NCI-H82 treated with DMSO at 0.1 percent for 48 hours (cell line): ENCODE data around the gene INCA1.
A peak's percentile ranks its signal among the peaks of the same experiment; 100 is the strongest.

Experiments
- DNase-seq: peaks from one replicate; lab custom pipeline; 2025; ENCODE audit not compliant: unreplicated experiment; lab: John Stamatoyannopoulos, UW

The INCA1 gene

GRCh38 chr17:4949321-4950074, 47.8 kb downstream of the INCA1 start:
- DNase-seq = peak; percentile 44

GRCh38 chr17:4948931-4949320, 48.4 kb downstream of the INCA1 start:
- peak; percentile 83 for DNase-seq

DNA sequence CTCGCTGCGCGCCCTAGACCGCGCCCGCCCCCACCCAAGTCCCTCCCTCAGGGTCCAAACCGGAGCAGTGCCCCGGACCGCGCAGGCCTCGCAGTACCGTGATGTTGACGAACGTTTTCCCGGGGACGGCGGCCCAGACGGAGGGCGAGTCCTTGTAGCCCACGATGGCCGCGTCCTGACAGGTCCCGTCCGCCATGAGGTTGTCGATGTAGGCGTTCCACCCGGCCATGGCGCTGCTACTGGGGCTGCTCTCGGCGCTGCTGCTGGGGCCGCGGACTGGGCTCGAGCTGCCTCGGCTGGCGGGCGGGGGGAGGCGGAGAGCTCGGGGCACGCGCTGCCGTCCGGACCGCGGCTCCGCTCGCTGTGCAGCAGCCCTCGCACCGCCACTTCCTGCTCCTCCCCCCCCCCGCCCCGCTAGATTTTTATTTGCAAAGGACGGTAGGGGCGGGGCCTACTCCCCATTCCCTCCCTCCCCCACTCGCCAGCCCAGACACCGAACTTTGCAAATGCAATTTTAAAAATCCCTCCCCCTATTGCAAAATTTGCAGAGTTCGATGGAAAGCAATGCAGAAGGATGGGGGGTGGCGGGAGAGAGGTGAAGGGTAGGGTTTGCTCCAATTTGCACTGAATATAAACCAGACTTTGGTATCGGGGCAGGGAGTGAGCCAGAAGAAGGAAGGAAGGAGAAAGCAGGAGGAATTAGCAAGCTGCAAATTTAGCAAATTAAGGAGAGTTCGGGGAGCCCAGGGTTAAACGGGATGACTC, 49.0 kb downstream of the INCA1 start, which contains the start of gene PFN1:
Gene PFN1 (minus strand): TSS at position 365 of the 765 bp plus-strand sequence. CDS start 136 bp downstream, at position 229.
- DNase-seq = peak; percentile 81

DNA sequence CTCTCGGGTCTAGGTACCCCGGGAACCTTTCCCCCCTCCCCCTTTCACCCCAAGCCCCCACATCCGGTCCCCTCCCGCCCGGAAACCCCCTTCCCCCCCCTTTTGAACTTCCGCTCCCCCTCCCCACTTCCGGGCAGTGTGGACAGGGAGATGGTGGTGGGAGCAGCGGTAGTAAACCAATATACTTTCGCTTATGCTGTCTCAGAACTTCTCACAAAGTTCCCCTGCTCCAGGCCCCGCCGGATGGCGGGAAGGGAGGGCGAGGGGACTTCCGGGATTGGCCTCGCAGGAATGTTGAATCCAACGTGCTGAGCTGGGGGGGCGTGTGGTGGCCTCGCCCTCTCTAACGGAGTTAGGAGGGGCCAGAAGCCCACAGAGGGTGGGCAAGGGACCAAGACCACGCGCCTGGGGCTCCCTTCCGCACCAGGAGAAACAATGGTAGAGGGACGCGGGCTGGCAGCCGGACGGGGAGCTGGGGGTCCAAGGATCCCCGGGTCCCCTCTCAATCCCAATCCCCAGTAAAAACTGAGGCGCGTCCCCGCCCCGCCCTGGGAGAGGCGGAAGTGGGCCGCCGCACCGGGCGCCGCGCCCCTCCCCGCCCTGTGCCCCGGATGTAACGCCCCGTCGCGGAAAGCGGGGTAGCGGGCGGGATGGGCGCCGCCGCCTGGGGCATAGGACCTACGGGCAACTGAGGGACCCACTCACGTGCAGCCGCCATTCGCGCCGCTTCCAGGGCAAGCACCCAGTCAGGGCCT, 49.7 kb downstream of the INCA1 start:
- DNase-seq = peak; percentile 28

- no peak for DNase-seq
Observed at GRCh38 chr17:4947010-4947410, 50.3 kb downstream of the INCA1 start.

- DNase-seq = no peak
Observed at GRCh38 chr17:4946312-4946976, 50.9 kb downstream of the INCA1 start.

DNA sequence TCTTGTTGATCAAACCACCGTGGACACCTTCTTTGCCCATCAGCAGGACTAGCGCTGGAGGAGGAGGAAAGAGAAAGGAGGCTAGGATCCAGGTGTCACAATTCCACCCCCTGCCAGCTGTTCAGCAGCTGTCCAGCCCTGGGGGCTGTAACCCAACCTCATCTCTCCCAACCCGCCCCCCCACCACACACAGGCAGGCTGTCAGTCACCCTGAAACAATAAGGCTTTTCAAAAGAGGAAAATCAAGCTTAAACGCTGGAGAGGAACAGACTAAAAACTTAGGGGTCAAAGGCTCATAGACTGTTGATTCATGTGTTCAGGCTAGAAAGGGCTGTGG, 51.4 kb downstream of the INCA1 start:
- DNase-seq = no peak

- DNase-seq = no peak
Observed at GRCh38 chr17:4945176-4945943, 52.0 kb downstream of the INCA1 start.

GRCh38 chr17:4944554-4945175, 52.7 kb downstream of the INCA1 start:
- DNase-seq = no peak

- no peak for DNase-seq
Observed at GRCh38 chr17:4944163-4944553, 53.2 kb downstream of the INCA1 start.

DNA sequence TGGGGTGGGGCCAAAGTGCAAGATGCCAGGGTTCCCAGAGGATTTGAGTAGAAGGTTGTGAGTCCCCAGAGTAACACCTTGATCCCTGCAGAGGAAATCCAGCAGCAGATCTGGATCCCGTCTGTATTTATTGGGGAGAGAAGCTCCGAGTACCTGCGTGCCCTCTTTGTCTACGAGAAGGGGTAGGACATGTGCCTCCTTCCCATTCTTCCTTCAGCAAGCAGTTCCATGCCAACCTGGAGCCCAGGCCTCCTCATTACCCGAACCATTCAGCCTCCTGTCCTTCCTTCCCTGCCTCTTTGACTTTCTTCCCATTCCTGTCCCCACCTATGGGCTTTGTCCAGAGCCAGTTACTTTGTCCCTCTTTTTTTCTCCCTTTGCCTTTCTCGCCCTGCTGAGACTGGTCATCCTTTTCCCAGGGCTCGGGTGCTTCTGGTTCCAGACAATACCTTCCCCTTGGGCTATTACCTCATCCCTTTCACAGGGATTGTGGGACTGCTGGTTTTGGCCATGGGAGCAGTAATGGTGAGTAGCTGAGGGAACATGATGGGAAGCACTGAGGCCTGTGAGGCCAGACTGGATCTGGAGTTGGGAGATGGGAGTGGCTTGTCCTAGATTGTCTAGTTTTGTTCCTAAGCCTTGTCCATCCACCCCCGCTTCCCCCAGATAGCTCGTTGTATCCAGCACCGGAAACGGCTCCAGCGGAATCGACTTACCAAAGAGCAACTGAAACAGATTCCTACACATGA, 54.4 kb downstream of the INCA1 start:
- DNase-seq = no peak

GRCh38 chr17:4941319-4941610, 56.1 kb downstream of the INCA1 start:
- DNase-seq = no peak

DNA sequence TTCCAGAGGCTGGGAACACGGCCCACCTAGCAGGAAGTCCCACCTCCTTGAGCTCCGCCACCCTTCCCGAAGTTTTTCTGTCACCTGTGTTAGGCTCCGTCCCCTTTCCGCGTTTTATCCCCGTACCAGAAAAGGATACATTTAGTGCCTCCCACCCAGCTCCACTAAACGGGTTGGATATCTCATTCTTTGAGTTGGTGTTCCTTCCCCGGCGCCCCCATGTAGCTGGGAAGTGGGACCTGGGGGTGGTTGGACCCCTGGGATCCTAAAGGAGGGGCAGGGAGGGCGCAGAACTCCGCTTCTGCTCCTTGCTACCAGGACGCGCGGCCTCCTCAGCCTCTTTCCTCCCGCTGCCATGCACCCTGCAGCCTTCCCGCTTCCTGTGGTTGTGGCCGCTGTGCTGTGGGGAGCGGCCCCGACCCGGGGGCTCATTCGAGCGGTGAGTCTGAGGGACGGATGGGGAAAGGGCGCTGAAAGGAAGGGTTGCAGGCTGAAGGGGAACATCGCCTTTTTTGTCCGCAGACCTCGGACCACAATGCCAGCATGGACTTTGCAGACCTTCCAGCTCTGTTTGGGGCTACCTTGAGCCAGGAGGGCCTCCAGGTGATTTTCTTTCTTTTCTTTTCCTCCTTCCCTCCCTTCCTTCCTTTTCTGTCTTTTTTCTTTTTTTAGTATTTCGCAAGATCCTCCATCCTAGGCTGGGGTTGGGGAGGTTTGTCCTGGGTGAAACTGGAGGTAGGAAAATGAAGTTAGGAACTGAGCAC, 56.6 kb downstream of the INCA1 start:
- DNase-seq = no peak

DNA sequence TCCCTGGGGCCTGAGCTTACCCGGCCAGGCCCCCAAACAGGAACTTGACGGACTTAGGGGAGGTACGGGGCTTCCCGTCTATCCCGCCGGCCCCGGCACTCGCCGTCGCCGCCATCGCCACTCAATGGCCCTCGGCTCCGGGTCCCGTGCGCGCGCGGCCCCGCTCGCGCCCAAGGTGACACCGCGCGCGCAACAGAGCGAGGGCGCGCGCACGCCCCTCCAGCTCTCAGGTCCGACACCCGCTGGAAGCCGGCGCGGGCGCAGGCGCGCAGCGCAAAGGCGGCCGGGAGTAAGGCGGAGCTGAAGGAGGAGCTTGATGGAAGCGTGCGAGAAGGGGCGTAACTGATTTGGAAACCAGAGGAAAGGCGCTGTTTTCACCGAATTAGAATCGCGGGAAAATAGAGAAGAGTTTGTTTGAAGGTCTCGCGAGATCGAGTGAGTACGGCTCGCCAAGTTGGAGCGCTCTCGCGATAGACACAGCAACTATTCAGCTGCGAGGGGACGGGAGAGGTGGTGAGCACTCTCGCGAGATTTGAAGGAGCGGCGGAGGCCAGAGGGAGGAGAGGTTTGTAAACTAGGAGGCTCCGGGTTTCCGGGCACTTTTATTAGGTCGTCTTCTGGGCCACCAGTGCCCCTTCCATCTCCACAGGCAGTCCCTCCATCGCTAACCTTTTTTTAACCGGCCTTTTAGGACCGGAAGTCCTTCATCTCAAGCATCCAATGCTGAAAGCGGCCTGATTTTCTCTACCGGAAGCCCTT, 57.3 kb downstream of the INCA1 start, which contains the start of the genes RNF167 and SLC25A11:
Gene RNF167 (plus strand): TSS at position 473 of the 759 bp plus-strand sequence. CDS start 642 bp downstream, outside the sequence.
Gene SLC25A11 (minus strand): TSS at position 251 of the 759 bp plus-strand sequence. CDS start 136 bp downstream, at position 115.
- DNase-seq = peak; percentile 97

DNA sequence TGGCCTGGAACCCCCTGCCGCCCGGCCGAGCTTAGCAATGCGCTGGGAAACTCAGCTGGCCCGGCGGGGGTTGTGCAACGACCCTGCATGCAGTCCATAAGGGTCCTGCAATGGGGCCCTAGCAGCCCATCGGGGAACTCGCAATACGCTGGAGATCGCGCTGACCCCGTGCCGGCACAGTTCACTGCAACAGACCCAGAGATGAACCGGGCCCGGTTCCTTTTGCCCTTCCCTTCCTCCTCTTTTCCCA, 57.9 kb downstream of the INCA1 start:
- DNase-seq = no peak

DNA sequence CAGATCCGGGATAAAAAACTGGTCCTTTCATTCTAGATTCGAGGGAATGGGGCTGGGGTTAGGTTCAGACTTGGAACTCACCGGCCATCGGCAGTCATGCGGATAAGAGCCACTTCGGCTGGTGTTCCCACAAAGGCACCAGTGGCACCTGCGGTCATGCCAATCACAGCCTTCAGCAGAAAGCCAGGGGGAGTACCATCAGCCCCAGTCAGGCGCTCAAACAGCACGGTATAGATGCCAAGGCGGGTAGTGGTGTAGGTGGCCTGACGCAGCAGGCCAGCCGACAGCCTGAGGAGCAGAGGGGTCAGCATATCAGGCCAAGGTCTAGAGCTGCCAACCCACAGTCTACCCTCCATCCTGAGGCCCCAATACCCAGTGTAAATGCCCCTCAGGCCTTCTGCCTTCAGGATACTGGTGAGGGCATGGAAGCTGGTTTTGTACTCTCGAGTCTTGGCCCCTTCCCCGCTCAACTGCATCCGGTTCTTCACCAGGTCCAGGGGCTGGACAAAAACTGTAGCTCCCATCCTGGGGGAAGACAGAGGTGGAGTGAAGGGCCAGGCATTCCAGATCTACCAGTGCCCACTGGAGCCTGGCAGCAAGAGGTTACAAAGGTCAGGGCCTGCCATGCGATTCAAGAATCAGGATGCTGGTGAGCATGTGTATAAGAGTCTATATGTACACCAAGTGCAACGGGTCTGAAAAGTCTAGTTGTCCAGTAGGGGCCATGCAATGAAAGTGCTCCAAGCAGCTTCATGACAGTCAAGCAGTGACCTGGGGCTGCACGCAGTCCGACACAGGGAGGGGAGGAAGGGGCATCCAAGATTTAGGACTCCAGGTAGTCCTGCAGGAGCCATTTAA, 58.4 kb downstream of the INCA1 start:
- DNase-seq = no peak
